Measurements from ENCODE around the gene BCL7A.
A peak's percentile ranks its signal among the peaks of the same experiment; 100 is the strongest.
"Not testable (repeated sequence)": the region's sequence is repeated elsewhere in the genome, so short reads cannot be mapped to it uniquely, and the experiment has no call there.

The BCL7A gene

DNA sequence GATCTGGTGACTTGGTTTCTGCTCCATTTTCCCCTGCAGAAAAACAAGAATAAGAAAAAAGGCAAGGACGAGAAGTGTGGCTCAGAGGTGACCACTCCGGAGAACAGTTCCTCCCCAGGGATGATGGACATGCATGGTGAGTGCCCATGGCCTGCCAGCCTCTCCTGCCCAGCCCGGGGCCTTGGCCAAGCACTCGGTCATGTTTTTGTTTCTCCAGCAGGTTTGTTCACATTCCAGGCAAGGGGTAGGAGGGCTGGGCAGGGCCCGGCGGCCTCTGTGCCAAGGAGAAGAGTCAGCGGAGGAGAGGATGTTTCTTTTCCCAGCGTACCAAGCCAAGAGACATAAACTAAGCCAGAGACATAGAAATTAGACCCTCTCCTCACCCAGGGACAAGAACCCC, 13.6 kb downstream of the BCL7A start:
- no peak overlapping the region for H3K4me3 ChIP-seq (ENCODE audit: low read length)
- H3K9ac ChIP-seq (ENCODE audit: low read length): no peak overlapping the region
- H3K27ac ChIP-seq (ENCODE audit: low read depth, low read length): no peak overlapping the region
- peaks cover 2% of the 10 kb centered on the region for H3K36me3 ChIP-seq (ENCODE audit: control insufficient read depth, insufficient read depth, low read length)
- H3K27me3 ChIP-seq (ENCODE audit: control insufficient read depth, insufficient read depth, low read length): no peaks in the 10 kb centered on the region
- no peaks in the 10 kb centered on the region for H3K4me1 ChIP-seq (ENCODE audit: control insufficient read depth, insufficient read depth, low read length)

DNA sequence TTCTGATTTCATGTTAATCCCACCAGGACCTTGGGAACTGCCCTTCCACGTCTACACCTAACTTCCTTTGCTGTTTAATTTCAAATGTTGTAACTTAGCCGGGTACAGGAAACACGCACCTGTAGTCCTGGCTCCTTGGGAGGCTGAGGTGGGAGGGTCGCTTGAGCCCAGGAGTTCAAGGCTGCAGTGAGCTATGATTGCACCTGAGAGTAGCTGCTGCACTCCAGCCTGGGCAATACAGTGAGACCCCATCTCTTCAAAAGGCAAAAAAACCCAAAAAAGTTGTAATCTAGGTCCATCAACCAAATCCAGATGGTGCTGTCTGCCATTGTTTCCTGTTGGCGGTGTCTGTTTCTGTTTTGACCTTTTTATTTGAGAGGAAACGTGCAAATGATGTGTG, 14.5 kb downstream of the BCL7A start:
- Histone ChIP-seq H3K27ac (ENCODE audit: low read depth, low read length) (no peak overlapping the region), H3K4me3 (ENCODE audit: low read length) (no peak overlapping the region), H3K36me3 (ENCODE audit: control insufficient read depth, insufficient read depth, low read length) (peaks cover 5% of the 10 kb centered on the region), H3K4me1 (ENCODE audit: control insufficient read depth, insufficient read depth, low read length) (no peaks in the 10 kb centered on the region), H3K27me3 (ENCODE audit: control insufficient read depth, insufficient read depth, low read length) (no peaks in the 10 kb centered on the region), H3K9ac (ENCODE audit: low read length) (no peak overlapping the region)

DNA sequence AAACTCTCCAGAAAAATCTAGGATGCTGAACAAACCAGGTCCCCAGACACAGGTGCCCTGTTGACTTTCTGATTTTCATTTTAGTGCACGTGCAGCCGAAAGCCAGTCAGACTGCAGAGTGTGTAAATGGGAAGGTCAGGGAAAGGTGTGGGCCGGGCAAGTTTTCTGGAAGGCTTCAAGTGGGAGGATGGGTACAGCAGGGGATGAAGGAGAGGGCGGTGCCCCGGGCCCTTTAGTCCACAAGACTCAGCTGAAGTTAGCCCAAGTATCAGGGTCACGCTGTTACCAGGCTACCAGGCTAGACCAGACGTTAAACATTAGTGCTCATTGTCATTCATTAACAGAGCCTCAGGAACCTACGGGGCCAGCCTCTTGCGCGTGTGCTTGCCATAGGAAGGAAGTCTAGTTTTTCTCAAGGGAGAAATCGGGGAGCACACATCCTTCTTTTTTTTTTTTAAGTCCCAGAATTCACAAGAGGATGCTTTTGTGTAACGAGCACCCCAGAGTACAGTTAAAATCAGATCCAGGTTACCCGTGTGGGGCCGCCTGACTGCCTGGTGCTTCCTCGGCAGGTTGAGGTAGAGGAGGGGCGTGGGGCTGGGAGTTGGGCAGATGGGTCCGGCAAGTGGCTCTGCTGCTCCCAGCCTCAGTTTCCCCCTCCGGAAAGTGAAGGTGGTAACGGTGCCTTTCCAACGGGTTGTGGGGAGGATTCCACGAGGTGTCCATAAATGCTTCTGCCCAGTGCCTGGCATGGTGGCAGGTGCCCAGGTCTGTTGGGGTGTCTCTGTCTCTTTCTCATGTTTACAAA, 19.1 kb downstream of the BCL7A start:
- Histone ChIP-seq H3K27me3 (ENCODE audit: control insufficient read depth, insufficient read depth, low read length) (no peaks in the 10 kb centered on the region), H3K27ac (ENCODE audit: low read depth, low read length) (no peak overlapping the region), H3K9ac (ENCODE audit: low read length) (no peak overlapping the region), H3K36me3 (ENCODE audit: control insufficient read depth, insufficient read depth, low read length) (peaks cover 7% of the 10 kb centered on the region), H3K4me1 (ENCODE audit: control insufficient read depth, insufficient read depth, low read length) (no peaks in the 10 kb centered on the region), H3K4me3 (ENCODE audit: low read length) (no peak overlapping the region)

DNA sequence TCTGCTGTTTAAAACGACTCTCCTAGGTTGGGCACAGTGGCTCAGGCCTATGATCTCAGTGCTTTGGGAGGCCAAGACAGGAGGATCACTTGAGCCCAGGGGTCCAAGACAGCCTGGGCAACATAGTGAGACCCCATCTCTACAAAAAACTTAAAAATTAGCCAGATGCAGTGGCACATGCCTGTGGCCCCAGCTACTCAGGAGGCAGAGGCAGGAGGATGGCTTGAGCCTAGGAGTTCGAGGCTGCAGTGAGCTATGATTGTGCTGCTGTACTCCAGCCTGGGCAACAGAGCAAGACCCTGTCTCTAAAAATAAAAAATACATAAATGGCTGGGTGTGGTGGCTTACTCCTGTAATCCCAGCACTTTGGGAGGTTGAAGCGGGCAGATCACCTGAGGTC, 19.8 kb downstream of the BCL7A start:
- not testable (repeated sequence) for H3K27ac ChIP-seq (ENCODE audit: low read depth, low read length); H3K4me3 ChIP-seq (ENCODE audit: low read length); H3K27me3 ChIP-seq (ENCODE audit: control insufficient read depth, insufficient read depth, low read length); H3K9ac ChIP-seq (ENCODE audit: low read length); H3K4me1 ChIP-seq (ENCODE audit: control insufficient read depth, insufficient read depth, low read length); H3K36me3 ChIP-seq (ENCODE audit: control insufficient read depth, insufficient read depth, low read length)

DNA sequence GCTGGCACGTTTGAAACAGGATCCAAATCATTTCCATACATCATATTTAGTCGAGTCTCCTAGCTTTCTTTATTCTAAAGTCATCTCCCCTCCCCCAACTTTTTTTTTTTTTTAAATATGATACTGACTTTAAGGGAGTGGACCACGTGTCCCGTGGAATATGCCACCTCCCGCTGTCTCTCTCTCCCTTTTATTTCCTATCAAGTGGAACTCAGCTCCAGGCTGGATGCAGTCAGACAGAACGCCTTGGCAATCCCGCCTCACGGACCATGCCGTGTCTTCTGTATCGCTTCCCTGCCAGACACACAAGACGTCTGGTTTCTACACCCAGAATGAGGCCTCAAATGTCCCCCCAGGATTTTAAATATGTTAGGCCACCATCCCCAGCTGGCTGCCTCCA, 21.2 kb downstream of the BCL7A start:
- no peak overlapping the region for H3K4me3 ChIP-seq (ENCODE audit: low read length)
- no peak overlapping the region for H3K9ac ChIP-seq (ENCODE audit: low read length)
- no peaks in the 10 kb centered on the region for H3K4me1 ChIP-seq (ENCODE audit: control insufficient read depth, insufficient read depth, low read length)
- no peaks in the 10 kb centered on the region for H3K27me3 ChIP-seq (ENCODE audit: control insufficient read depth, insufficient read depth, low read length)
- H3K36me3 ChIP-seq (ENCODE audit: control insufficient read depth, insufficient read depth, low read length): peaks cover 9% of the 10 kb centered on the region
- H3K27ac ChIP-seq (ENCODE audit: low read depth, low read length): no peak overlapping the region

DNA sequence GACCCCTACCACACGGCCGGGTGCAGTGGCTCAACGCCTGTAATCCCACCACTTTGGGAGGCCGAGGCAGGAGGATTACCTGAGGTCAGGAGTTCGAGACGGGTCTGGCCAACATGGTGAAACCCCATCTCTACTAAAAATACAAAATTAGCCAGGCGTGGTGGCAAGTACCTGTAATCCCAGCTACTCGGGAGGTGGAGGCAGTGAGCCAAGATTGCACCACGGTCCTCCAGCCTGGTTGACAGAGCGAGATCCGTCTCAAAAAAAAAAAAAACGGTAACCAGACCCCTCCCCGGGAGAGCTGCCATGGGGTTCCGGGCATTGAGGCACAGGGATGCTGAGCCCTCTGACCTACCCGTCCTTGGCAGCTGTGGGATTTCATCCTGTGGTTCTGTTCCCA, 21.8 kb downstream of the BCL7A start:
- H3K4me1 ChIP-seq (ENCODE audit: control insufficient read depth, insufficient read depth, low read length): no peaks in the 10 kb centered on the region
- H3K36me3 ChIP-seq (ENCODE audit: control insufficient read depth, insufficient read depth, low read length): peaks cover 8% of the 10 kb centered on the region
- no peaks in the 10 kb centered on the region for H3K27me3 ChIP-seq (ENCODE audit: control insufficient read depth, insufficient read depth, low read length)
- no peak overlapping the region for H3K9ac ChIP-seq (ENCODE audit: low read length)
- no peak overlapping the region for H3K4me3 ChIP-seq (ENCODE audit: low read length)
- no peak overlapping the region for H3K27ac ChIP-seq (ENCODE audit: low read depth, low read length)

DNA sequence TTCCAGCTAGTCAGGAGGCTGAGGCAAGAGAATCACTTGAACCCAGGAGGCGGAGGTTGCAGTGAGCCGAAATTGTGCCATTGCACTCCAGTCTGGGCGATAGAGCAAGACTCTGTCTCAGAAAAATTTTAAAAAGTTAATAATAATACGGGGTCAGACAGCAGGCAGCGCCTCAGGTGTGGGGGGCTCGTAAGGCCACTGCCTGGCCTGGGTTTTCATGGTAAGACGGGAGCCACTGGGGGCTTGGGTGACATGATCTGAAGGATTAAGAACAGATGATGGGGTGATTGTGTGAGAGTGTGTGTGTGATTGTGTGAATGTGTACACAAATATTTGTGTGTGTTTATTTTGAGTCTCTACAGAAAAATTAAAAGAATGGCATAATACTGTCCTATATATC, 23.6 kb downstream of the BCL7A start:
- no peaks in the 10 kb centered on the region for H3K27me3 ChIP-seq (ENCODE audit: control insufficient read depth, insufficient read depth, low read length)
- H3K4me1 ChIP-seq (ENCODE audit: control insufficient read depth, insufficient read depth, low read length): no peaks in the 10 kb centered on the region
- peaks cover 7% of the 10 kb centered on the region for H3K36me3 ChIP-seq (ENCODE audit: control insufficient read depth, insufficient read depth, low read length)
- no peak overlapping the region for H3K27ac ChIP-seq (ENCODE audit: low read depth, low read length)
- no peak overlapping the region for H3K4me3 ChIP-seq (ENCODE audit: low read length)
- no peak overlapping the region for H3K9ac ChIP-seq (ENCODE audit: low read length)

DNA sequence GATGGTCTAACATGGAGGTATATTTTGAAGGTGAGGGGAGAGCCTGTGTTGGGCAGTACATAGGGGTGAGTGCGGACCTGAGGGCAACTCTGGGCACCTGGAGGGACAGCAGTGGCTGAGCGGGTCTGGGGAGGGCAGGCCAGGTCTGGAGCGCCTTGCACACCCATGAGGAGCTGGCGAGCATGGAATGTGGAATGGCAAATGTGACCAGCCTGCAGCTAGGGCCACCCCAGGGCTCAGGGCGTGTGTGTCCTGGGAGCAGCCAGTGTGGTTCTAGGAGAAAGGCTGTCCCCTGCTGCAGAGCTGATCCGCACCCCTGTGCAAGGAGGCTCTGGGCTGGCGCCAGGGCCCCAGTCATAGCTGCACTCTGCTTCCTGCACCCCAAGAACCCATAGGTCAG, 24.5 kb downstream of the BCL7A start:
- no peak overlapping the region for H3K4me3 ChIP-seq (ENCODE audit: low read length)
- peaks cover 5% of the 10 kb centered on the region for H3K4me1 ChIP-seq (ENCODE audit: control insufficient read depth, insufficient read depth, low read length)
- H3K9ac ChIP-seq (ENCODE audit: low read length): no peak overlapping the region
- H3K27ac ChIP-seq (ENCODE audit: low read depth, low read length): no peak overlapping the region
- peaks cover 4% of the 10 kb centered on the region for H3K36me3 ChIP-seq (ENCODE audit: control insufficient read depth, insufficient read depth, low read length)
- H3K27me3 ChIP-seq (ENCODE audit: control insufficient read depth, insufficient read depth, low read length): no peaks in the 10 kb centered on the region

DNA sequence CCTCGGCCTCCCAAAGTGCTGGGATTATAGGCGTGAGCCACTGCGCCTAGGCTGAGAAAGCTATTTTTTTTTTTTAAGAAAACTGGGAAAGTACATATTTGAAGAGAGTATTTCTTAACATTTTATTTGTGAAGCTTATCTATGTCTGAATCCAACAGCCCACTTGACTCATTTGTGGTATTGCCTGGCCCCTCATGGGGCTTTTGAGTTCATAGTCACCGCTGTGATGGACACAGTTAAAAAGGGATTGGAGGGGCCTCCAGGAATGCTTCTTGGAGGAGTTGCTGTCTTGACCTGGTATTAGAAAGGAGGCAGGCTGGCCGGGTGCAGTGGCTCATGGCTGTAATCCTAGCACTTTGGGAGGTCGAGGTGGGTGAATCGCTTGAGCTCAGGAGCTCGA, 26.5 kb downstream of the BCL7A start:
- peaks cover 4% of the 10 kb centered on the region for H3K36me3 ChIP-seq (ENCODE audit: control insufficient read depth, insufficient read depth, low read length)

DNA sequence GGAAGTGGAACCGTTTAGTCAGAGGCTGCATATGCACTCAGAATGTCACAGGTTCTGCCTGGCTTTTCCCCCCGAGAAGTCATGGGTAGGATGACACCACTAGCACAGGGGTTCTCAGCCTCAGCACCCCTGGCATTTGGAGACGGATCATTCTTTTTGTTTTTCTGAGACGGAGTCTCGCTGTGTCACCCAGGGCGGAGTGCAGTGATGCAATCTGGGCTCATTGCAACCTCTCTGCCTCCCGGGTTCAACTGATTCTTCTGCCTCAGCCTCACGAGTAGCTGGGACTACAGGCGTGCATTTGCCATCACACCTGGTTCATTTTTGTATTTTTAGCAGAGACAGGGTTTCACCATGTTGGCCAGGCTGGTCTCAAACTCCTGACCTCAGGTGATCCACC, 28.1 kb downstream of the BCL7A start:
- Histone ChIP-seq H3K9ac (ENCODE audit: low read length) (no peak overlapping the region), H3K4me1 (ENCODE audit: control insufficient read depth, insufficient read depth, low read length) (peaks cover 14% of the 10 kb centered on the region), H3K4me3 (ENCODE audit: low read length) (no peak overlapping the region), H3K27ac (ENCODE audit: low read depth, low read length) (no peak overlapping the region), H3K36me3 (ENCODE audit: control insufficient read depth, insufficient read depth, low read length) (peaks cover 2% of the 10 kb centered on the region), H3K27me3 (ENCODE audit: control insufficient read depth, insufficient read depth, low read length) (no peaks in the 10 kb centered on the region)

More for the DNA sequence above, 26.5 kb downstream of the BCL7A start:
- H3K4me3 ChIP-seq (ENCODE audit: low read length): no peak overlapping the region
- no peak overlapping the region for H3K9ac ChIP-seq (ENCODE audit: low read length)
- peaks cover 10% of the 10 kb centered on the region for H3K4me1 ChIP-seq (ENCODE audit: control insufficient read depth, insufficient read depth, low read length)
- H3K27me3 ChIP-seq (ENCODE audit: control insufficient read depth, insufficient read depth, low read length): no peaks in the 10 kb centered on the region
- H3K27ac ChIP-seq (ENCODE audit: low read depth, low read length): no peak overlapping the region

DNA sequence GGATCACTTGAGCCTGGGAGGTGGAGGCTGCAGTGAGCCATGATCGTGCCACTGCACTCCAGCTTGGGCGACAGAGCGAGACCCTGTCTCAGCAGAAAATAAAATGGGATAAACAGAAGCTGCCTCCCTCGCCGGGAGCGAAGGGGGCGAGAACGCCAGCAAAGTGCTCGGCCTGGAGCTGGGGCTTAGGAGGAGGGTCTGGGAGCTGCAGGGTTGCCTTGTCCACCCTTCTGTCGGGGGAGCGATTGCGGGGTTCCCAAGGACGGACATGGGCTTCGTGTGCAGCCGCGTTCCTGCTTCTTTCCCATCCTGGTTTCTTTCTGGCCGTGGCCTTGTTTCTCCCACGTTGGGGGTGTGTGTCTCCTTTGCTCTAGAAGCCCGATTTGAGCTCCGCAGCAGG, 29.0 kb downstream of the BCL7A start:
- Histone ChIP-seq H3K27ac (ENCODE audit: low read depth, low read length) (peak overlapping the region; percentile 80), H3K4me3 (ENCODE audit: low read length) (no peak overlapping the region), H3K36me3 (ENCODE audit: control insufficient read depth, insufficient read depth, low read length) (peaks cover 2% of the 10 kb centered on the region), H3K9ac (ENCODE audit: low read length) (no peak overlapping the region), H3K27me3 (ENCODE audit: control insufficient read depth, insufficient read depth, low read length) (no peaks in the 10 kb centered on the region), H3K4me1 (ENCODE audit: control insufficient read depth, insufficient read depth, low read length) (peaks cover 16% of the 10 kb centered on the region)

DNA sequence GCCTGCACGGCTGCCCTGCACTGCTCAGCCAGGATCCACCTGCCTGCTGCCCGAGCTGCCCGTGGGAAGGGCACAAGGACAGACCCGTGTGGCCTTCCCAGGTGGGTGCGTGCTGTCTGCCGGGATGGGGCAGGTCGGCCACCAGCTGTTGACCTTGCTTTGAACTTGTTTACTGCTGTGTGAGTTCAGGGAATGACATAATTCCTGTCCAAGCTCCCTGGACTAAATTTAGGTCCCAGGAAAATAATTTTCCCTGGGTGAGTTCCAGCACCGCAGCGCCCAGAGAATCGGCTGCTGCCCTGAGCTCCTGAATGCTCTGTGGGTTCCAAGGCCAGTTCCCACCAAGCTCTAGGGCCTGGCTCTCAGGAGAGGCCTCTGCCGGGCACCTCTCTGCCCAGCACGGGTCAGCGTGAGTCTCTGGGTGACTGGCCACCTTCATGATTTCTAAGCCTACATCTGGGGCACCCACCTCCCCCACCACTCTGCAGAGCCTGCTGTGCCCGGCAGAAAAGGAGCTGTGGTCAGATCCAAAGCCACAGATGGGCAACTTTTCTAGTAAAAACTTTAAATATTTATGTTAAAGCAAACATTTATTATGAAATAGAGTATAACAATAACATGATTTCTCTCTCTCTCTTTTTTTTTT, 29.7 kb downstream of the BCL7A start:
- Histone ChIP-seq H3K36me3 (ENCODE audit: control insufficient read depth, insufficient read depth, low read length) (peaks cover 2% of the 10 kb centered on the region), H3K9ac (ENCODE audit: low read length) (no peak overlapping the region), H3K4me1 (ENCODE audit: control insufficient read depth, insufficient read depth, low read length) (peaks cover 23% of the 10 kb centered on the region), H3K4me3 (ENCODE audit: low read length) (no peak overlapping the region), H3K27me3 (ENCODE audit: control insufficient read depth, insufficient read depth, low read length) (no peaks in the 10 kb centered on the region), H3K27ac (ENCODE audit: low read depth, low read length) (peak overlapping the region; percentile 80)

DNA sequence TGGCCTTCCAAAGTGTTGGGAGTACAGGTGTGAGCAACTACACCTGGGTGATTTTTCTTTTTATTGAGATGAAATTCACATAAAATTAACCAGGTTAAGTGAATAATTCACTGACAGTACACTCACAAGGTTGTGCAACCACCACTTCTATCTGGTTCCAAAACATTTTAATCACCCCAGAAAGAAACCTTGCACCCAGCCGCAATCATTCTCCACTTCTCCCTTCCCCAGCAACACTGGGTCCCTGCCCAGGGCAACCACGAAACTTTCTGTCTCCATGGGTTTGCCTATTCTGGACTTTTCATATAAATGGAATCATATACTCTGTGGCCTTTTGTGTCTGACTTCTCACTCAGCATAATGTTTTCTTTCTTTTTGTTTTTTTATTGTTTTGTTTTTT, 30.6 kb downstream of the BCL7A start:
- peaks cover 23% of the 10 kb centered on the region for H3K4me1 ChIP-seq (ENCODE audit: control insufficient read depth, insufficient read depth, low read length)
- H3K27me3 ChIP-seq (ENCODE audit: control insufficient read depth, insufficient read depth, low read length): no peaks in the 10 kb centered on the region
- H3K4me3 ChIP-seq (ENCODE audit: low read length): no peak overlapping the region
- H3K36me3 ChIP-seq (ENCODE audit: control insufficient read depth, insufficient read depth, low read length): peaks cover 2% of the 10 kb centered on the region
- H3K27ac ChIP-seq (ENCODE audit: low read depth, low read length): no peak overlapping the region
- no peak overlapping the region for H3K9ac ChIP-seq (ENCODE audit: low read length)

Data from rectal smooth muscle tissue (tissue), 1 donor.